Colonic mucosa (tissue), 4 donors: ENCODE results near the gene CLIP3. TPM values are rescaled to one million over a fixed set of nuclear protein-coding genes. Genes with fewer than 3 reads are reported as not detected.

Experiments
- DNase-seq: peaks from one replicate; pipeline ENCODE4 v3.0.0-alpha.2; 2020
- H3K27ac ChIP-seq: fragments of 200-600 bp; one replicate; pipeline ENCODE4 v1.8.0; 2021
- H3K27me3 ChIP-seq: fragments of 200-600 bp; one replicate; pipeline ENCODE4 v1.8.0; 2021
- H3K36me3 ChIP-seq: fragments of 200-600 bp; one replicate; pipeline ENCODE4 v1.8.0; 2021
- H3K4me1 ChIP-seq: fragments of 200-600 bp; one replicate; pipeline ENCODE4 v1.8.0; 2021; ENCODE audit warnings: mild to moderate bottlenecking
- H3K4me3 ChIP-seq: fragments of 200-600 bp; one replicate; pipeline ENCODE4 v1.8.0; 2021
- H3K9ac ChIP-seq, 2 donors: one replicate each; pipeline ENCODE4 v1.7.0; 2013; ENCODE audit warnings: control low read depth in 2 of 2, low read depth in 2 of 2, low read length in 2 of 2
- H3K9me3 ChIP-seq: fragments of 200-600 bp; one replicate; pipeline ENCODE4 v1.8.0; 2021
- CTCF ChIP-seq: fragments of 200-600 bp; IDR thresholded peaks from one replicate; pipeline ENCODE4 v1.8.0; 2022; ENCODE audit warnings: antibody characterized with exemption, mild to moderate bottlenecking
- intact Hi-C: fragments of 100-400 bp; cut with DNase I; formaldehyde crosslinking; loops from one replicate; pipeline ENCODE4 v1.14.1; 2022
- total RNA-seq, 2 donors: library from RNA; stranded (reverse); fragmentation: NEBNext Ultra II Directional in 1 of 2; extraction: Animal tissue kit (Norgen Biotek cat#: 25700) in 1 of 2; gene quantifications; one replicate each; pipeline ENCODE4 v1.2.1, GENCODE V29; 2021
- donor health status: healthy.
- donor health status: DM: no; HTN: no; CAD: no.
- donor health status: DM: no; HTN: no; CAD: no.

CLIP3 gene
- total RNA-seq, 2 donors from 2014 or later: 3.4 to 11.7 TPM

DNA sequence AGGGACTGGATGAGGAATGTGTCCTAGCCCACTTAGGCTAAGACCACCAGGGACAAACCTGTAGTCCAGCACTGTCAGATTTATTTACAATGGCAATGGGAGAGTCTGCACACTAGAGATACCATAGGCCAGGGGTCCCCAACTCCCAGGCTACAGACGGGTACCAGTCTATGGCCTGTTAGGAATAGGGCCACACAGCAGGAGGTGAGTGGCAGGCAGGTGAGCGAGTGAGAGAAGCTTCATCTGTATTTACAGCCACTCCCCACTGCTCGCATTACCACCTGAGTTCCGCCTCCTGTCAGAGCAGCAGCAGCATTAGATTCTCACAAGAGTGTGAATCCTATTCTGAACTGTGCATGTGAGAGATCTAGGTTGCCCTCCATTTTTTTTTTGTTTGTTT, 19.0 kb upstream of the CLIP3 start:
- Histone ChIP-seq H3K4me3 (no peak overlapping the region), H3K27me3 (no peaks in the 10 kb centered on the region), H3K4me1 (peaks cover 5% of the 10 kb centered on the region), H3K9me3 (no peaks in the 10 kb centered on the region), H3K27ac (no peak overlapping the region), H3K9ac (no peak overlapping the region), H3K36me3 (no peaks in the 10 kb centered on the region)
- DNase-seq: no peak
- intact Hi-C loops: loop anchor here (10.0 kb wide), 2 partner anchors 57 to 63 kb away; partner anchors contain the start of genes OVOL3, POLR2I, SDHAF1 and TBCB
- TF ChIP-seq CTCF: no peak

GRCh38 chr19:36051236-36051635, 18.6 kb upstream of the CLIP3 start:
- no peak overlapping the region for H3K9ac ChIP-seq
- no peak for TF ChIP-seq CTCF
- intact Hi-C loops: loop anchor here (10.0 kb wide), 2 partner anchors 56 to 64 kb away; partner anchors contain the start of genes OVOL3, POLR2I, SDHAF1 and TBCB
- H3K4me3 ChIP-seq: no peak overlapping the region
- H3K9me3 ChIP-seq: no peaks in the 10 kb centered on the region
- no peak for DNase-seq
- H3K36me3 ChIP-seq: no peaks in the 10 kb centered on the region
- peaks cover 5% of the 10 kb centered on the region for H3K4me1 ChIP-seq
- H3K27me3 ChIP-seq: no peaks in the 10 kb centered on the region
- H3K27ac ChIP-seq: no peak overlapping the region

- Histone ChIP-seq H3K36me3 (no peaks in the 10 kb centered on the region), H3K4me1 (no peaks in the 10 kb centered on the region), H3K4me3 (no peak overlapping the region), H3K27ac (no peak overlapping the region), H3K9me3 (no peaks in the 10 kb centered on the region), H3K9ac (no peak overlapping the region), H3K27me3 (no peaks in the 10 kb centered on the region)
- TF ChIP-seq CTCF: no peak
- intact Hi-C loops: no loop called here
- DNase-seq: no peak
These were observed 16.5 kb upstream of the CLIP3 start for GRCh38 chr19:36049080-36049698.

DNA sequence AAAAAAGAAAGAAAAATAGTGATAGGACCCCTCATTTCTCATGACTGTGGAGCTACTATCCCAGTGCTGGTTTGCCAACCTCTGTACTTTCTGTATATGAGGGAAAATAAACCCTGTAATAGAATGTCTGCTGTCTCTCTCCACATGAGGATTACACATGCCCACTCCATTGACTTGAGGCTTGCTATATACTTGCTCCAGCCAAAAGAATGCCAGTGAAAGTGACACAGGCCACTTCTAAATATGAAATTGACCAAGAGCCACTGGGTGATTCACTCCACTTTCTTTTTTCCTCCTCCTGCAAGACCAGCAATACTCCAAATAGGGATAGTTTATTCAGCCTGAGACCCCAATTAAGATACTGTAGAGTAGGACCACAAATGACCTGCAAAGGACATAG, 15.2 kb upstream of the CLIP3 start:
- Histone ChIP-seq H3K9ac (no peak overlapping the region), H3K4me3 (no peak overlapping the region), H3K9me3 (no peaks in the 10 kb centered on the region), H3K4me1 (no peaks in the 10 kb centered on the region), H3K27ac (no peak overlapping the region), H3K36me3 (no peaks in the 10 kb centered on the region), H3K27me3 (no peaks in the 10 kb centered on the region)
- DNase-seq: no peak
- no peak for TF ChIP-seq CTCF
- intact Hi-C loops: no loop called here

- no peaks in the 10 kb centered on the region for H3K9me3 ChIP-seq
- TF ChIP-seq CTCF: no peak
- H3K36me3 ChIP-seq: no peaks in the 10 kb centered on the region
- no peak overlapping the region for H3K9ac ChIP-seq
- no peaks in the 10 kb centered on the region for H3K4me1 ChIP-seq
- DNase-seq: no peak
- H3K27ac ChIP-seq: no peak overlapping the region
- intact Hi-C loops: no loop called here
- no peak overlapping the region for H3K4me3 ChIP-seq
- no peaks in the 10 kb centered on the region for H3K27me3 ChIP-seq
These were observed 13.9 kb upstream of the CLIP3 start for GRCh38 chr19:36046443-36047050.
